GM12891 (cell line): Measurements from ENCODE around the gene BEND5. TPM values are rescaled to one million over a fixed set of nuclear protein-coding genes. Genes with fewer than 3 reads are reported as not detected.

Experiments used
- DNase-seq: peaks from one replicate; pipeline ENCODE4 v3.0.0; 2011; ENCODE audit warnings: low spot score; ENCODE audit not compliant: insufficient read length
- FAIRE-seq: peaks from 2 replicates; lab custom pipeline; 2011; peaks lifted over from hg19 to GRCh38; lab: Jason Lieb, UNC
- PAX5 ChIP-seq: IDR thresholded peaks from 2 replicates; pipeline ENCODE4 v1.6.1; 2011; ENCODE audit warnings: low read length, moderate library complexity, mild to moderate bottlenecking; ENCODE audit not compliant: insufficient read depth, severe bottlenecking
- POLR2A ChIP-seq: IDR thresholded peaks from 2 replicates; pipeline ENCODE4 v1.6.1; 2011; ENCODE audit warnings: low read depth, low read length, control low read depth
- POLR2AphosphoS5 ChIP-seq: IDR thresholded peaks from 2 replicates; pipeline ENCODE4 v1.6.1; 2011; ENCODE audit warnings: low read depth, low read length, control low read depth
- POU2F2 ChIP-seq: IDR thresholded peaks from 2 replicates; pipeline ENCODE4 v1.6.1; 2011; ENCODE audit warnings: low read depth, mild to moderate bottlenecking, control low read depth, low read length, moderate library complexity
- SPI1 ChIP-seq: IDR thresholded peaks from 2 replicates; pipeline ENCODE4 v1.6.1; 2011; ENCODE audit warnings: low read depth, low read length, control low read depth
- TAF1 ChIP-seq: IDR thresholded peaks from 2 replicates; pipeline ENCODE4 v1.6.1; 2011; ENCODE audit warnings: low read depth, low read length, control low read depth
- polyA plus RNA-seq: library from polyadenylated mRNA; unstranded; fragments of >200 nt; gene quantifications from one replicate; pipeline ENCODE4 v1.2.1, GENCODE V29; 2012; ENCODE audit warnings: low read depth, missing spikeins, inconsistent platforms; ENCODE audit not compliant: missing spikeins

The BEND5 gene
- 0.56 TPM for polyA plus RNA-seq

- DNase-seq (peak; percentile 13), FAIRE-seq (no peak)
- no peak for TF ChIP-seq POU2F2
- no peak for TF ChIP-seq TAF1
- no peak for TF ChIP-seq PAX5
- no peak for TF ChIP-seq POLR2AphosphoS5
- TF ChIP-seq POLR2A: no peak
- no peak for TF ChIP-seq SPI1
Measured at GRCh38 chr1:48776393-48777218, at the start of gene BEND5. TSS of gene BEND5 (minus strand) at chr1:48776891. CDS start at chr1:48776831, 60 bp downstream.

GRCh38 chr1:48823168-48823567 lies 46.5 kb upstream of the BEND5 start:
- DNase-seq (no peak), FAIRE-seq (no peak)
- TF ChIP-seq PAX5 (no peak), TAF1 (no peak), POU2F2 (no peak), SPI1 (no peak), POLR2AphosphoS5 (no peak)

GRCh38 chr1:48820491-48820890 lies 43.8 kb upstream of the BEND5 start:
- FAIRE-seq (no peak), DNase-seq (no peak)
- TF ChIP-seq POLR2AphosphoS5 (no peak), SPI1 (no peak), POU2F2 (no peak), POLR2A (no peak), PAX5 (no peak), TAF1 (no peak)

- DNase-seq: no peak
- TF ChIP-seq POLR2AphosphoS5: no peak
- TF ChIP-seq SPI1: no peak
- no peak for TF ChIP-seq POLR2A
- no peak for TF ChIP-seq POU2F2
- FAIRE-seq: peak; percentile 85
Measured at GRCh38 chr1:48817505-48818114, 40.9 kb upstream of the BEND5 start.

- DNase-seq: no peak
- TF ChIP-seq POU2F2 (no peak), TAF1 (no peak), POLR2A (no peak), POLR2AphosphoS5 (no peak), PAX5 (no peak), SPI1 (no peak)
- FAIRE-seq: no peak
Measured at GRCh38 chr1:48810740-48811139, 34.0 kb upstream of the BEND5 start.

DNA sequence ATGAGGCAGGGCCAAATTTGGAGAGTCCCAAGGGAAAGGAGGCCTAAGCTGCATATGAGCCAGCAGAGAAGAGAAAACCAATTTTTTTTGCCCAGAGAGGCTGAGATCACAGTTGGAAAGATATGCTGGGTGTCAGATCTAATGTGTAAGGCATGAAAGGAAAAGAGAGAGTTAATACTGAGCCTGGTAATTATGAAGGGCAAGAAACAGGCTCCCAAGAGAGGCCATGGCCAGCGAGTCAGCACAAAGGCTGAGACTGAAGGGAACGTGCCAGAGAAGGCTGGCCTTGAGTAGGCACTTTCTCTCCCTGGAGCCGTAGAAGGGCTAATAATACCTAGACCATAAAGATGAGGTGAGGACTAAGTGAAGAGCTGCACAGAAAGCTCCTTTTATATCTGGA lies 31.8 kb upstream of the BEND5 start:
- TF ChIP-seq POU2F2 (no peak), POLR2A (no peak), POLR2AphosphoS5 (no peak), PAX5 (no peak), SPI1 (no peak), TAF1 (no peak)
- no peak for FAIRE-seq
- no peak for DNase-seq

DNA sequence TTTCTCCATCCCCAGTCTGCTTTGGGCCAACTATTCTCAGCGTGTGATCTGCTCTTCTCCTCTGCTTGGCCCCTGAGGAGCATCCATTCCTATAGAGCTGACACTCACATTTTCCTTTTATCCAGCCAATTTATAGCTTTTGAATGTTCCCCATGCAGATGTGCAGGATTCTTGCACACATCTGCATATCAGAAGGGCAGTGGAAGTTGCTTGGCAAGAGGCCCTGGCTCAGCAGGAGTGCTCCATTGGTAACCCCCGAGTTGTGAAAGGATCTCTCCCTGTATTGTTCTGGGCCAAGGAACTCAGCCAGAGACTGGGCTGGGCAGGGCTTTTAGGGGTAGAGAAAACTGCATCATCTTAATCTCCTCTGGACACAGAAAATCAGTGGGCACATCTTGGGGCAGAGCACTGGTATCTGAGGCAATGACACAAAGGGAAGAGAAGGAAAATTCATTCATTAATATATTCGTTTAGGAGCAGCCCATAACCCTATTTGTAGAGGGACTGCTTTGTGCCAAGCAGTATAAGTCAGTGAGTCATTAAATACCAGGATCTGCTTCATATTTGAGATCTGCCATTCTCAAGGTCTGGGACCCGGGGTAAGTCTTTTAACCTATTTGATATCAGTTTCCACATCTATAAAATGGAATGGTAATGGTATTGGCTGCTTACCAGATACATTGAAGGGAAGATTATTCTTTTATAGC lies 31.0 kb upstream of the BEND5 start:
- DNase-seq (no peak), FAIRE-seq (no peak)
- TF ChIP-seq POLR2A (no peak), SPI1 (no peak), POU2F2 (no peak), POLR2AphosphoS5 (no peak), PAX5 (no peak)

- TF ChIP-seq SPI1 (peak; percentile 94), PAX5 (no peak)
- DNase-seq (no peak), FAIRE-seq (no peak)
Measured at GRCh38 chr1:48803474-48803873, 26.8 kb upstream of the BEND5 start.

DNA sequence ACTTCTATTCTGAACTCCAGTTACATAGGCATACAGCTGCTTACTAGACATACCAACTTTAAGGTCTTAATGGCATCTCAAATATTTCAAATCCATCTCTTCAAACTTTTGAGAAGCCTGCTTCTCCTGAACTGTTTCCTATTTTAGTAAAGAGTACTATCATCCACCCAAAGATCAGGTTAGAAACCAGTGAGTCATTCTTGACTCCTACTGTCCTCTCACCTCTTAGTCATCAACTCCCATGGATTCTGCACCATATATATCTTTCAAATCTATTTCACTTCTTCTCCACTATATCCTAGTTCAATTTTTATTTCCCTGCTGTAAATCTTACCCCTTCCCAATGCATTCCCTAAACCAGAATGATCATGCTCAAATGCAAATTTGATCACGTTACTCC lies 18.1 kb upstream of the BEND5 start:
- TF ChIP-seq PAX5 (no peak), POU2F2 (no peak), POLR2AphosphoS5 (no peak), SPI1 (no peak), TAF1 (no peak), POLR2A (no peak)
- FAIRE-seq: no peak
- DNase-seq: no peak
